Stomach (tissue), 4 donors: Measurements from ENCODE around the gene IPCEF1.

ENCODE experiments used
- CTCF ChIP-seq, 7 experiments: fragments of 450-650 bp in 4 of 7; fragments of 200-600 bp in 3 of 7; sonication (generic) in 3 of 7; IDR thresholded peaks; one replicate each; pipeline ENCODE4 v1.5.1; 2016 to 2019; ENCODE audit warnings: antibody characterized with exemption in 7 of 7, control low read depth in 2 of 7, mild to moderate bottlenecking in 1 of 7
- EP300 ChIP-seq: sonication (generic); formaldehyde crosslinking; IDR thresholded peaks from one replicate; pipeline ENCODE4 v1.6.1; 2017; ENCODE audit warnings: antibody characterized with exemption
- POLR2AphosphoS5 ChIP-seq, 3 donors: sonication (generic); formaldehyde crosslinking; IDR thresholded peaks; one replicate each; pipeline ENCODE4 v1.6.1; 2016; ENCODE audit warnings: antibody characterized with exemption in 3 of 3

- TF ChIP-seq POLR2AphosphoS5 (IDR thresholded peaks at IDR 0.05) (no peak), CTCF (IDR thresholded peaks at IDR 0.05) (no peak), EP300 (no peak)
Measured at GRCh38 chr6:154277629-154278017, 79.0 kb downstream of the IPCEF1 start.
